Melanocyte of skin (primary cell): ENCODE measurements around the gene CCNE1. TPM values are rescaled to one million over a fixed set of nuclear protein-coding genes. Genes with fewer than 3 reads are reported as not detected.

Source experiments
- total RNA-seq, 2 donors: library from RNA; depleted of rRNA; stranded (reverse); fragments of >200 nt; gene quantifications; 2 replicates each; pipeline ENCODE4 v1.2.3, GENCODE V29; 2012

The CCNE1 gene
- total RNA-seq: 10 to 100 TPM in 1 of 2 donors, 1 to 10 TPM in 1; 4.8 to 18.0 TPM

DNA sequence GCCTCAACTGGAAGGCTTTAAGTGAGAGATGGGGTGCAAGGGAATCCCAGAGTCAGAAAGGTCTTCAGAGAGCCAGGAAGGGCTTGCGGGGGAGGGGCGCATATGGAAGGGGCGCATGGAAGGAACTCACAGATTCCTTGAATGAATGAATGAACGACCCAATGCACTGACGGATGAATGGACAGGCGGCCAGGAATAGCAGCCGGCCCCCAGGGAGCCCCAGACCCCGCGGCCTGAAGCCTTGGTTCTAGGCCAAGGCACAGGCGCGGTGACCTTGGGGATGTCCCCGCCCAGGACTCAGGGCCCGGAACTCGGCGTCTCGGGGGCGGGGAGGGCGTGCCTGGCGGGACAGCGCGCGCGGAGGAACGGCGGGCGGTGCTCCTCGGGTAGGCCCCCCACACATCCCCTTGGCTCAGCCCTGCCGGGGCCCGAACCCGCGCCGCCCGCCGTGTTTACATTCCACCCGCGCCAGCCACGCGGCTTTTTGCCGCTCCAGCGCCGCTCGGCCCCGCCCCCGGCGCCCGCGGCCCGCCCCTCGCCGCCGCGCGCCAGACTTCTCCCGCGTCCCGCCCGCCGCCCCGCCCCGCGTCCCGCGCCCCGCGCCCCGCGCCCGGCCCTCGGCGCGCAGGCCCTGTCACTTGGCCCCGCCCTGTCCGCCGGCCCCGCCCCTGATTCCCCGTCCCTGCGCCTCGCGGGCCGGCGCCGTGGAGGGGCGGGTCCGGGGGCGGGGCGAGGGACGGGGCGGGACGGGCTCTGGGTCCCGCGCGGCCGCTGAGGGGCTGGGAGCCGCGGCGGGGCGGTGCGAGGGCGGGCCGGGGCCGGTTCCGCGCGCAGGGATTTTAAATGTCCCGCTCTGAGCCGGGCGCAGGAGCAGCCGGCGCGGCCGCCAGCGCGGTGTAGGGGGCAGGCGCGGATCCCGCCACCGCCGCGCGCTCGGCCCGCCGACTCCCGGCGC is at the start of gene CCNE1:
Gene CCNE1, plus strand, starts transcription at position 867 of the 955 bp plus-strand sequence. CDS start 565 bp downstream, outside the sequence.

Other genes with a start within 250 kb of the CCNE1 start
- 100 to 1,000 TPM in 1 of 2 donors, 10 to 100 TPM in 1; 63.3 to 103 TPM for gene POP4, start 205.7 kb upstream of the CCNE1 start, total RNA-seq
- 10 to 100 TPM; 14.8 to 28.3 TPM for gene PLEKHF1, start 146.5 kb upstream of the CCNE1 start, total RNA-seq
- gene C19orf12, start 96.7 kb upstream of the CCNE1 start, total RNA-seq: 100 to 1,000 TPM; 160 to 277 TPM
- 10 to 100 TPM; 44.4 to 57.9 TPM for gene URI1, start 130.2 kb downstream of the CCNE1 start, total RNA-seq